HepG2 (cell line): ENCODE measurements around the gene MSANTD2. TPM values are rescaled to one million over a fixed set of nuclear protein-coding genes. Genes with fewer than 3 reads are reported as not detected.

Source experiments
- EZH2 ChIP-seq: conservative IDR thresholded peaks from 2 replicates; pipeline ENCODE4 v1.6.1; 2012; ENCODE audit warnings: mild to moderate bottlenecking, low read depth, low read length, moderate library complexity
- HMG20A ChIP-seq: IDR thresholded peaks from 2 replicates; pipeline ENCODE4 v1.6.1; 2016; ENCODE audit warnings: borderline replicate concordance
- KMT2B ChIP-seq: IDR thresholded peaks from 2 replicates; pipeline ENCODE4 v1.6.1; 2016; ENCODE audit warnings: missing genetic modification reagents, missing compliant biosample characterization
- MIER2 ChIP-seq: IDR thresholded peaks from 2 replicates; pipeline ENCODE4 v1.6.1; 2016; ENCODE audit warnings: missing biosample characterization, missing genetic modification reagents
- SNAI1 ChIP-seq: sonication (generic); formaldehyde crosslinking; IDR thresholded peaks from 2 replicates; pipeline ENCODE4 v1.5.0; 2020; ENCODE audit warnings: mild to moderate bottlenecking, missing genetic modification reagents, borderline replicate concordance
- SOX5 ChIP-seq: IDR thresholded peaks from 2 replicates; pipeline ENCODE4 v1.6.1; 2016; ENCODE audit warnings: borderline replicate concordance
- TCF7 ChIP-seq: sonication (generic); IDR thresholded peaks from 2 replicates; pipeline ENCODE4 v1.6.1; 2016; ENCODE audit warnings: antibody characterized with exemption, low read depth
- TRIM22 ChIP-seq: fragments of 450-650 bp; IDR thresholded peaks from 2 replicates; pipeline ENCODE4 v1.6.1; 2017
- ZBTB44 ChIP-seq: sonication (generic); formaldehyde crosslinking; IDR thresholded peaks from 2 replicates; pipeline ENCODE4 v1.4.0; 2020; ENCODE audit warnings: missing genetic modification reagents
- ZNF569 ChIP-seq: sonication (generic); formaldehyde crosslinking; IDR thresholded peaks from 2 replicates; pipeline ENCODE4 v1.5.0; 2020; ENCODE audit warnings: mild to moderate bottlenecking, missing genetic modification reagents, moderate library complexity, borderline replicate concordance
- ZNF597 ChIP-seq: sonication (generic); formaldehyde crosslinking; IDR thresholded peaks from 2 replicates; pipeline ENCODE4 v1.5.0; 2020; ENCODE audit warnings: missing genetic modification reagents
- polyA plus RNA-seq, 8 experiments: library from polyadenylated mRNA; depleted of rRNA in 3 of 8; stranded (reverse) in 7 of 8; unstranded in 1 of 8; fragments of >200 nt; fragmentation: Illumina TruSeq in 4 of 8; extraction: Trizol in 4 of 8; gene quantifications; 2 replicates each; pipeline versions ENCODE4 v1.2.1 to v1.2.3, GENCODE V29; 2011 to 2016; ENCODE audit warnings: low read depth in 4 of 8, missing spikeins in 1 of 8, mixed read lengths in 1 of 8; ENCODE audit not compliant: insufficient read depth in 1 of 8
- total RNA-seq, 5 experiments: library from RNA; depleted of rRNA; stranded (reverse); fragments of >200 nt; fragmentation: Illumina TruSeq; extraction: Trizol; gene quantifications; 2 replicates each; pipeline ENCODE4 v1.2.3, GENCODE V29; 2016; ENCODE audit warnings: low read depth in 1 of 5
- TF ChIP-seq, protein P1 (sequence below): sonication (generic); formaldehyde crosslinking; IDR thresholded peaks from 2 replicates; pipeline ENCODE4 v1.5.1; 2020; ENCODE audit warnings: missing genetic modification reagents, mild to moderate bottlenecking, borderline replicate concordance
- TF ChIP-seq, protein P2 (sequence below): sonication (generic); formaldehyde crosslinking; IDR thresholded peaks from 2 replicates; pipeline ENCODE4 v1.5.1; 2020; ENCODE audit warnings: mild to moderate bottlenecking, missing genetic modification reagents, borderline replicate concordance

Gene MSANTD2
- total and polyA plus RNA-seq, 2 of the 13 experiments (the other 11 are each of a cell fraction or from before 2014, with no cell fraction given) = 8.7 to 10.1 TPM

DNA sequence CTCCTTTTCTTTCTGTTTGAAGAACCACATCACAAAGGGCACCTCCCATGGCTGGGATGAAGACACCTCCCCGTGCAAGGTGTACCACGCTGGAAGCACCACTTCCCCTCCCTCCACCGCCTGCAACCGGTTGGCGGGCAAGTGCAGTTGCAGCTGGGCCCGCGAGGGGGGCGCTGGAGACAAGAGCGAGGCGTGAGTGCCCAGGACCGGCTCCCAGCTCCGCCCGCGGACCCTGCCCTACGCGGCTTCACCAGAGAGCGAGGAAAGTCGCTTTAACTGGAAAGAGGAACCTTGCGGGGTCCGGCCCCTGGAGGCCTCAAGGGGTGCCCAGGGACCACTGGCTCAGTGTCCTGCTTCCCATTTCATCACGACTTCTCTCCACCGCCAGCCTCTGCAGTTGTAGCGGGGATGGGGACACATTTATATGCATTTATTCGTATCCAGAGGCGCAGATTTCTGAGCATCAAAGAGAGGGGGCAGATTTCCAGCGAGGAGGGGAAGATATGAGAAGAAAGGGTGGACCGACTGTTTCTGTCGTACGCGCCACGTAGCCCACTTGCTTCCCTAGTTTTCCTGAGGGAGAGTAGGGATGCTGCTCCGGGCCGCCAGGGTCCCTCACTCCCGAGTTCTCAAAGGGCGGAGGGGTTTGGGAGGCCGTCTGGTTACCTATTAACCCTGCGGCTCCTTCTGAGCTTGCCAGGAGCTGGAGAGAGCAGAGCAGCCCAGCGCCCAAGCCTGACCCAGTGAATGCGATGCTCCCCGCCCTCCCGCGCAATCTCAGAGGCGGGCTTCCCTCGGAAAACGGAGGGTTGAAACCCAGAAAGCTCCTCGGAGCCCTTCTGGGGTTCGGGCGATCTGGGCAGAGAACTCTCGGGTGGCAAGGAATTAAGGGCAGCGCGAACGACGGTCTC is 41.6 kb downstream of the MSANTD2 start (continued):
- TF ChIP-seq ZBTB44 (CRISPR knock-in tag) = no peak
- TF ChIP-seq, protein P1, sequence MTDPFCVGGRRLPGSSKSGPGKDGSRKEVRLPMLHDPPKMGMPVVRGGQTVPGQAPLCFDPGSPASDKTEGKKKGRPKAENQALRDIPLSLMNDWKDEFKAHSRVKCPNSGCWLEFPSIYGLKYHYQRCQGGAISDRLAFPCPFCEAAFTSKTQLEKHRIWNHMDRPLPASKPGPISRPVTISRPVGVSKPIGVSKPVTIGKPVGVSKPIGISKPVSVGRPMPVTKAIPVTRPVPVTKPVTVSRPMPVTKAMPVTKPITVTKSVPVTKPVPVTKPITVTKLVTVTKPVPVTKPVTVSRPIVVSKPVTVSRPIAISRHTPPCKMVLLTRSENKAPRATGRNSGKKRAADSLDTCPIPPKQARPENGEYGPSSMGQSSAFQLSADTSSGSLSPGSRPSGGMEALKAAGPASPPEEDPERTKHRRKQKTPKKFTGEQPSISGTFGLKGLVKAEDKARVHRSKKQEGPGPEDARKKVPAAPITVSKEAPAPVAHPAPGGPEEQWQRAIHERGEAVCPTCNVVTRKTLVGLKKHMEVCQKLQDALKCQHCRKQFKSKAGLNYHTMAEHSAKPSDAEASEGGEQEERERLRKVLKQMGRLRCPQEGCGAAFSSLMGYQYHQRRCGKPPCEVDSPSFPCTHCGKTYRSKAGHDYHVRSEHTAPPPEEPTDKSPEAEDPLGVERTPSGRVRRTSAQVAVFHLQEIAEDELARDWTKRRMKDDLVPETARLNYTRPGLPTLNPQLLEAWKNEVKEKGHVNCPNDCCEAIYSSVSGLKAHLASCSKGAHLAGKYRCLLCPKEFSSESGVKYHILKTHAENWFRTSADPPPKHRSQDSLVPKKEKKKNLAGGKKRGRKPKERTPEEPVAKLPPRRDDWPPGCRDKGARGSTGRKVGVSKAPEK (CRISPR knock-in tag) = no peak
- no peak for TF ChIP-seq TRIM22
- peak; percentile 52; the same call in 1 of the 2 replicates for TF ChIP-seq KMT2B (CRISPR knock-in tag)
- no peak for TF ChIP-seq ZNF597 (CRISPR knock-in tag)
- no peak for TF ChIP-seq EZH2
- 0 out of 2 replicates have a peak, but pooled peaks have one; percentile 9 for TF ChIP-seq TCF7
- TF ChIP-seq, protein P2, sequence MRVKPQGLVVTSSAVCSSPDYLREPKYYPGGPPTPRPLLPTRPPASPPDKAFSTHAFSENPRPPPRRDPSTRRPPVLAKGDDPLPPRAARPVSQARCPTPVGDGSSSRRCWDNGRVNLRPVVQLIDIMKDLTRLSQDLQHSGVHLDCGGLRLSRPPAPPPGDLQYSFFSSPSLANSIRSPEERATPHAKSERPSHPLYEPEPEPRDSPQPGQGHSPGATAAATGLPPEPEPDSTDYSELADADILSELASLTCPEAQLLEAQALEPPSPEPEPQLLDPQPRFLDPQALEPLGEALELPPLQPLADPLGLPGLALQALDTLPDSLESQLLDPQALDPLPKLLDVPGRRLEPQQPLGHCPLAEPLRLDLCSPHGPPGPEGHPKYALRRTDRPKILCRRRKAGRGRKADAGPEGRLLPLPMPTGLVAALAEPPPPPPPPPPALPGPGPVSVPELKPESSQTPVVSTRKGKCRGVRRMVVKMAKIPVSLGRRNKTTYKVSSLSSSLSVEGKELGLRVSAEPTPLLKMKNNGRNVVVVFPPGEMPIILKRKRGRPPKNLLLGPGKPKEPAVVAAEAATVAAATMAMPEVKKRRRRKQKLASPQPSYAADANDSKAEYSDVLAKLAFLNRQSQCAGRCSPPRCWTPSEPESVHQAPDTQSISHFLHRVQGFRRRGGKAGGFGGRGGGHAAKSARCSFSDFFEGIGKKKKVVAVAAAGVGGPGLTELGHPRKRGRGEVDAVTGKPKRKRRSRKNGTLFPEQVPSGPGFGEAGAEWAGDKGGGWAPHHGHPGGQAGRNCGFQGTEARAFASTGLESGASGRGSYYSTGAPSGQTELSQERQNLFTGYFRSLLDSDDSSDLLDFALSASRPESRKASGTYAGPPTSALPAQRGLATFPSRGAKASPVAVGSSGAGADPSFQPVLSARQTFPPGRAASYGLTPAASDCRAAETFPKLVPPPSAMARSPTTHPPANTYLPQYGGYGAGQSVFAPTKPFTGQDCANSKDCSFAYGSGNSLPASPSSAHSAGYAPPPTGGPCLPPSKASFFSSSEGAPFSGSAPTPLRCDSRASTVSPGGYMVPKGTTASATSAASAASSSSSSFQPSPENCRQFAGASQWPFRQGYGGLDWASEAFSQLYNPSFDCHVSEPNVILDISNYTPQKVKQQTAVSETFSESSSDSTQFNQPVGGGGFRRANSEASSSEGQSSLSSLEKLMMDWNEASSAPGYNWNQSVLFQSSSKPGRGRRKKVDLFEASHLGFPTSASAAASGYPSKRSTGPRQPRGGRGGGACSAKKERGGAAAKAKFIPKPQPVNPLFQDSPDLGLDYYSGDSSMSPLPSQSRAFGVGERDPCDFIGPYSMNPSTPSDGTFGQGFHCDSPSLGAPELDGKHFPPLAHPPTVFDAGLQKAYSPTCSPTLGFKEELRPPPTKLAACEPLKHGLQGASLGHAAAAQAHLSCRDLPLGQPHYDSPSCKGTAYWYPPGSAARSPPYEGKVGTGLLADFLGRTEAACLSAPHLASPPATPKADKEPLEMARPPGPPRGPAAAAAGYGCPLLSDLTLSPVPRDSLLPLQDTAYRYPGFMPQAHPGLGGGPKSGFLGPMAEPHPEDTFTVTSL (CRISPR knock-in tag) = no peak
- no peak for TF ChIP-seq ZNF569 (CRISPR knock-in tag)
- TF ChIP-seq SNAI1 (CRISPR knock-in tag) = no peak
- TF ChIP-seq SOX5 (CRISPR knock-in tag) = no peak
- no peak for TF ChIP-seq HMG20A
- no peak for TF ChIP-seq MIER2 (CRISPR knock-in tag)
